Osteoblast (primary cell): Measurements from ENCODE around the gene RAB10. TPM values are rescaled to one million over a fixed set of nuclear protein-coding genes. Genes with fewer than 3 reads are reported as not detected.

Source experiments
- DNase-seq: peaks from one replicate; pipeline ENCODE4 v3.0.0; 2011; ENCODE audit warnings: low spot score, mixed read lengths; ENCODE audit not compliant: insufficient read length; ENCODE audit errors: missing footprints
- H2AFZ ChIP-seq: 2 replicates; pipeline ENCODE4 v1.6.0; 2011; ENCODE audit warnings: mild to moderate bottlenecking, low read length
- H3K27ac ChIP-seq: 2 replicates; pipeline ENCODE4 v1.5.1; 2011; ENCODE audit warnings: mild to moderate bottlenecking, low read depth, low read length, moderate library complexity
- H3K27me3 ChIP-seq: 2 replicates; pipeline ENCODE4 v1.6.0; 2012; ENCODE audit warnings: mild to moderate bottlenecking, control low read depth, inconsistent platforms, low read length, moderate library complexity; ENCODE audit not compliant: insufficient read depth
- H3K36me3 ChIP-seq: 2 replicates; pipeline ENCODE4 v1.5.1; 2011; ENCODE audit warnings: mild to moderate bottlenecking, low read length, control low read depth, moderate library complexity; ENCODE audit not compliant: insufficient read depth
- H3K4me1 ChIP-seq: 2 replicates; pipeline ENCODE4 v1.5.1; 2011; ENCODE audit warnings: mild to moderate bottlenecking, low read length, control low read depth, moderate library complexity; ENCODE audit not compliant: insufficient read depth
- H3K4me2 ChIP-seq: 2 replicates; pipeline ENCODE4 v1.6.0; 2011; ENCODE audit warnings: mild to moderate bottlenecking, low read length; ENCODE audit not compliant: insufficient read depth
- H3K4me3 ChIP-seq: fragments of 200-600 bp; sonication (generic); 3 replicates; pipeline ENCODE4 v1.5.1; 2012; ENCODE audit warnings: mild to moderate bottlenecking, low read length, inconsistent platforms; ENCODE audit not compliant: insufficient read depth
- H3K79me2 ChIP-seq: 2 replicates; pipeline ENCODE4 v1.6.0; 2012; ENCODE audit warnings: mild to moderate bottlenecking, low read length, control low read depth, inconsistent platforms; ENCODE audit not compliant: insufficient read depth
- H3K9me3 ChIP-seq: 2 replicates; pipeline ENCODE4 v1.5.1; 2011; ENCODE audit warnings: low read depth, low read length, control low read depth
- H4K20me1 ChIP-seq: 2 replicates; pipeline ENCODE4 v1.6.0; 2012; ENCODE audit warnings: mild to moderate bottlenecking, low read length, control low read depth; ENCODE audit not compliant: insufficient read depth
- total RNA-seq: library from RNA; depleted of rRNA; stranded (reverse); fragments of >200 nt; gene quantifications from 2 replicates; pipeline ENCODE4 v1.2.3, GENCODE V29; 2012
- TF ChIP-seq, protein P1 (sequence below): IDR thresholded peaks from 2 replicates; pipeline ENCODE4 v1.5.1; 2011; ENCODE audit warnings: mild to moderate bottlenecking, low read depth, low read length, moderate library complexity; ENCODE audit errors: extremely low read depth

RAB10 gene
- total RNA-seq, 1 donor = 151 TPM

DNA sequence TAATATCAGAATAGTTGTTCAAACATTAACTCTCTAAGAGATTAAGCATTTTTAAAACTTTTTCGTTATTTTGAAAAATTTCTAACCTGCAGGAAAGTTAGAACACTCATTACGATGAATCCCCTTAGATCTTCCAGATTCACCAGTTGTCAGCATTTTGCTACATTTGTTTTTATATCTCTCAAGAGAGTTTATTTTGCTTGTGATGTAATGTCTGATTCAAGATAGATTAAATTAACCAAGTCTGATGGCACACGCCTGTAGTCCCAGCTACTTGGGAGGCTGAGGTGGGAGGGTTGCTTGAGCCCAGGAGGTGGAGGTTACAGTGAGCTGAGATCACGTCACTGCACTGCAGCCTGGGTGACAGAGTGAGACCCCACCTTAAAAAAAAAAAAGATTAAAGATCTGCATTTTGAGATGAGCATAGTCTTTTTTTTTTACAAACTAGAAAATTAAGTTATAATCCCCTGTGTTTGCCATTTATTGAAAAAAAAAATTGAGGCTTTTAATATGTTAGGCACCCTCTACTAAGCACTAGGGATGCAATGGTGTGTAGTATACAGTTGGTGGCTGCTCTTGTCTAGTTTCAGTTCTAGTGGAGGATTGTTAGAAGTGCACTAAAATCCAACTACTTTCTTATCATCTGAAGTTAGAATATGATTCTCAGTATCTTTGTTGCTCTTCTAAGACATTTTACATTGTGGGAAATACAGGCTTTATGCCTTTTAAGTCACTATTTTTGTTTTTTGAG lies 20.9 kb downstream of the RAB10 start:
- Histone ChIP-seq H3K4me3 (no peak overlapping the region), H4K20me1 (peaks cover 77% of the 10 kb centered on the region), H3K27me3 (no peaks in the 10 kb centered on the region), H3K9me3 (no peaks in the 10 kb centered on the region), H3K27ac (no peak overlapping the region), H2AFZ (no peak overlapping the region), H3K79me2 (peaks cover 99% of the 10 kb centered on the region), H3K4me2 (peak overlapping the region; percentile 28), H3K4me1 (peaks cover 14% of the 10 kb centered on the region), H3K36me3 (no peaks in the 10 kb centered on the region)
- DNase-seq = peak; percentile 68
- TF ChIP-seq, protein P1, sequence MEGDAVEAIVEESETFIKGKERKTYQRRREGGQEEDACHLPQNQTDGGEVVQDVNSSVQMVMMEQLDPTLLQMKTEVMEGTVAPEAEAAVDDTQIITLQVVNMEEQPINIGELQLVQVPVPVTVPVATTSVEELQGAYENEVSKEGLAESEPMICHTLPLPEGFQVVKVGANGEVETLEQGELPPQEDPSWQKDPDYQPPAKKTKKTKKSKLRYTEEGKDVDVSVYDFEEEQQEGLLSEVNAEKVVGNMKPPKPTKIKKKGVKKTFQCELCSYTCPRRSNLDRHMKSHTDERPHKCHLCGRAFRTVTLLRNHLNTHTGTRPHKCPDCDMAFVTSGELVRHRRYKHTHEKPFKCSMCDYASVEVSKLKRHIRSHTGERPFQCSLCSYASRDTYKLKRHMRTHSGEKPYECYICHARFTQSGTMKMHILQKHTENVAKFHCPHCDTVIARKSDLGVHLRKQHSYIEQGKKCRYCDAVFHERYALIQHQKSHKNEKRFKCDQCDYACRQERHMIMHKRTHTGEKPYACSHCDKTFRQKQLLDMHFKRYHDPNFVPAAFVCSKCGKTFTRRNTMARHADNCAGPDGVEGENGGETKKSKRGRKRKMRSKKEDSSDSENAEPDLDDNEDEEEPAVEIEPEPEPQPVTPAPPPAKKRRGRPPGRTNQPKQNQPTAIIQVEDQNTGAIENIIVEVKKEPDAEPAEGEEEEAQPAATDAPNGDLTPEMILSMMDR = no peak

DNA sequence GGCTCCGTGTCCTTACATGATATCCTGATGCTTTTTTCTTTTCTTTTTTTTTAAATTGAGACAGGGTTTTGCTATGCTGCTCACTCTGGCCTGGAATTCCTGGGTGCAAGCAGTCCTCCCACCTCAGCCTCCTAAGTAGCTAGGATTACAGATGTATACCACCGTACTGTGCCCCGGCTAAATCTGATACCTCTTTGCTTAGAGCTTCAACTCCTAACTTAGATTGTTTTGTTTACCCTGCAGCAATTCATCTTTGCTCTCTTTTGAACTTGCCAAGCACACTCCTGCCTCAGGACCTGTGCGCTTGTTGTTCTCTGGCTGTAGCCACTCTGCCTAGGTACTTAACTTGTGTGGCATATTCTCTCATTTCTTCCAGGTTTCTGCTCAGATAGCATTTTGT lies 24.5 kb downstream of the RAB10 start:
- no peak overlapping the region for H3K4me3 ChIP-seq
- no peaks in the 10 kb centered on the region for H3K36me3 ChIP-seq
- peaks cover 99% of the 10 kb centered on the region for H3K79me2 ChIP-seq
- no peak for DNase-seq
- peaks cover 65% of the 10 kb centered on the region for H4K20me1 ChIP-seq
- H3K27ac ChIP-seq = no peak overlapping the region
- H3K27me3 ChIP-seq = no peaks in the 10 kb centered on the region
- no peak overlapping the region for H3K4me2 ChIP-seq
- peaks cover 10% of the 10 kb centered on the region for H3K4me1 ChIP-seq
- no peak overlapping the region for H2AFZ ChIP-seq
- TF ChIP-seq, protein P1 = no peak
- H3K9me3 ChIP-seq = no peaks in the 10 kb centered on the region

DNA sequence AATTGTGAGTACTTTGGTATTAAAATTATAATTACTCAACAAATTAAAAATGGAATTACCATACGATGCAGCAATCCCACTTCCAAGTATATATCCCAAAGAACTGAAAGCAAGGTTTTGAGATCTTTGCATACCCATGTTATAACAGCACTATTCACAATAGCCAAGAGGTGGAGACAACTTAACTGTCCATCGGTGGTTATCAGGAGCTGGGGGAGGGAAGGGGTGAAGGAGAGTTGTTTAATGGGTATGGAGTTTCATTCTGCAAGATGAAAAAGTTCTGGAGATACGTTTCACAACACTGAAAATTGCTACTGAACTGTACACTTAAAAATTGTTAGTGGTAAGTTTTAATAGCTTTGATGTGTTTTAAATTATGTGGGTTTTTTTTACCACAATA lies 25.7 kb downstream of the RAB10 start:
- peaks cover 99% of the 10 kb centered on the region for H3K79me2 ChIP-seq
- H3K36me3 ChIP-seq = peaks cover 5% of the 10 kb centered on the region
- no peak overlapping the region for H3K4me2 ChIP-seq
- H3K27ac ChIP-seq = no peak overlapping the region
- H3K4me3 ChIP-seq = no peak overlapping the region
- peaks cover 66% of the 10 kb centered on the region for H4K20me1 ChIP-seq
- H3K9me3 ChIP-seq = no peaks in the 10 kb centered on the region
- TF ChIP-seq, protein P1 = peak; percentile 8
- H3K27me3 ChIP-seq = no peaks in the 10 kb centered on the region
- no peak overlapping the region for H2AFZ ChIP-seq
- no peak for DNase-seq
- peaks cover 6% of the 10 kb centered on the region for H3K4me1 ChIP-seq

DNA sequence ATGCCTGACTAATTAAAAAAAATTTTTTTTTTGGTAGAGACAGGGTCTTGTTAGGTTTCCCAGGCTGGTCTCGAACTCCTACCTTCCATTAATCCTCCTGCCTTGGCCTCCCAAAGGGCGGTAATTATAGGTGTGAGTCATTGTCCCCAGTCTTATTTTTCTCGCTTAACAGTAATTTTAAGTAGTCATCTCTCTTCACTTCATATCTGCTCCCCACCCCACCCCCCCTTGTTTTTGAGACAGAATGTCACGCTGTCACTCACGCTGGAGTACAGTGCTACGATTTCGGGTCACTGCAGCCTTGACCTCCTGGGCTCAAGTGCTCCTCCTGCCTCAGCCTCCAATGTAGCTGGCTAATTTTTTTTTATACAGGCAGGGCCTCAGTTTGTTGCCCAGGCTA lies 27.7 kb downstream of the RAB10 start:
- DNase-seq = no peak
- TF ChIP-seq, protein P1 = no peak
- Histone ChIP-seq H3K9me3 (no peaks in the 10 kb centered on the region), H3K27me3 (no peaks in the 10 kb centered on the region), H3K27ac (no peak overlapping the region), H3K4me2 (no peak overlapping the region), H2AFZ (no peak overlapping the region), H3K4me1 (no peaks in the 10 kb centered on the region), H3K79me2 (peaks cover 99% of the 10 kb centered on the region), H3K36me3 (peaks cover 5% of the 10 kb centered on the region), H3K4me3 (no peak overlapping the region), H4K20me1 (peaks cover 55% of the 10 kb centered on the region)
